ENCODE measurements around the gene TPST2.

The TPST2 gene

DNA sequence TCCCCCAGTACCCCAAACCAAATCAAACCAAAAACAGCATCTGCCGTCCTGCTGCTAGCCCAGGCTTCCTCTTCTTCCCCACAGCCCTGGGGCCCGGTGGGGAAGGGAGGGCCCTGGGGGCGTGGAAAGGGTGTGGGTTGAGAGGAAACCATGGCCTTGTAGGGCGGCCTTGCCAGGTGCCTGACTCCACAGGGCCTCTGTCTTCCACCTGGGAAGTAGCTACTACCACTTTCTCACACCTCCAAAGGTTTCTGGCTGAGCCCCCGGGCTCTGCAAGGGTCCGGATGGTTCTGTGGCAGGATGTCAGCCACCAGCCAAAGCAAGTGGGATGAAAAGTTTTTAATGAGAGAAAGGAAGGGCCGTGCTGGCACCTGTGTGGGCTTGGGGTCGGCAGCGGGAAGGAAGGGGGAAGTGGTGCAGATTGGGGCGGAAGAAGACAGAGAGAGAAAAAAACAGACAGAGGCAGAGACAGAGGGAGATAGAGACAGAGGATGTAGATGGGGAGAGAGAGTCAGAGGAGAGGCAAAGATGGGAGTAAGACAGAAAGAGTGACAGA, 10.5 kb downstream of the TPST2 start:
- no peak for DNase-seq

DNA sequence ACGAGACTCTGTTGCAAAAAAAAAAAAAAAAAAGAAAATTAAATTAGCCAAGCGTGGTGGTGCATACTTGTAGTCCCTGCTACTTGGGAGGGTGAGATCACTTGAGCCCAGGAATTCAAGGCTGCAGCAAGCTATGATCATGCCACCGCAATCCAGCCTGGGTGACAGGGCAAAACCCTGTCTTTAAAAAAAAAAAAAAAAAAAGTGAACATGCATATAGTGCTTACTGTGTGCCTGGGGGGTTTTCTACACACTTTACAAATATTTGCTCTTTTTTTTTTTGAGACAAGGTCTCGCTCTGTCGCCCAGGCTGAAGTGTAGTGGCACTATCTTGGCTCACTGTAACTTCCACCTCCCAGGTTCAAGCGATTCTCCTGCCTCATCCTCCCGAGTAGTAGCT, 12.9 kb downstream of the TPST2 start:
- DNase-seq: no peak

DNA sequence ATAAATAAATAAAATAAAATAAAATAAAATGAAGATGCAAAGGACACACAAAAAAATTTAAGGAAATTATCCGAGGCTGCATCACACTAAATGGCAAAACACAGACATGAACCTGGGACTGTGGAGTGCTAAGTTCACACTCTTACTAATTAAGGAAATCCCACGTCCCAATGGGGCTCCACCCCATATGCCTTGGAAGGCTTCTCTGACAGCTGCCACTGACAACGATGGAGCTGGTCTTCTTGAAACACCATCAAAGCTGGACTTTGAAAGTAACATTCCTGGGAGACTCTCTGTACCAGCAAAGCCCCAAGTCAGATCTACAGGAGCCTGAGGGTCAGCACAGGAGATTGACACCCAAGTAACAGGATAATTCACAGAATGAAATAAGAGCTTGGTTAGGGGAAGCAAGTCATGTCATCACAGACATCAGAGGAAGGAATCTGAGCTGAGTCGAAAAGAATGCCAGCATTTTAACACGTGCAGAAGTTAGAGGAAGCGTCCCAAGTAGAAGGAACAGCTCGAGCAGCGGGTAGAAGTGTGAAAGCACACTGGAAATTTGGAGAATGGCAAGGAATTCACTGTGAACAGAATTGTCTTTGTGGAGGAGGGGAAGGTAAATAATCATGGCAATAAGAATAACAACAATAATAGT, 13.8 kb downstream of the TPST2 start:
- no peak for DNase-seq

DNA sequence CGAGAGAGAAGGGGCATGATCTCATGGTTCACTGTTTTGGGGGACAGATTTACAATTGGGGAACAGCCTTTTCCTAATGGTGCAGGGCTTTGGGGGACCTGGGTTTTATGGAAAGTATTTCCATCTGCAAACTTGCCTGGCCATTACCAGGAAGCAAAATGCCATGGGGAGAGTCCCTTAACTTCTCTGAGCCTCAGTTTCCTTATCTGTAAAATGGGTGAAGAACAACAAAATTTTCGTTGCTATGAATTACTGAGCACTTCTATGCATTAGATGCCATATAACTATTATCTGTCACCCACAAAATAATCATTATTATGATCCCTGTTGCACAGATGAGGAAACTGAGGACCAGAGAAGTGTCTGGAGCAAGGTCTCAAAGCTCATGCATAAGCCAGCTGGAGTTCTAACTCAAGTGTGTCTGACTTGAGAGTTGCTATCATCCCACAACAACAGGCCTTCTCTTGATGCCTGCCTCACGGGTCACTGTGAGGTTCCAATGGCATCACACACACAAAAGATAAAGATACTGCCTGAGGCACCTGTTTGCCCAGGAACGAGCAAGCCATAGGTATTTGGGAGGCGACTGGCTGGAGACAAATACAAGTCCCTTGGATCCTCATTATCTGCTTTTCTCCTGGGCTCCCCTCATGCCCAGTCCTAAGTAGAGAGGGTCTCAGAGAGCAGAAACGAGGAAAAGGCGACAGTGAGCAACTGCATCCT, 15.8 kb downstream of the TPST2 start:
- DNase-seq: no peak

DNA sequence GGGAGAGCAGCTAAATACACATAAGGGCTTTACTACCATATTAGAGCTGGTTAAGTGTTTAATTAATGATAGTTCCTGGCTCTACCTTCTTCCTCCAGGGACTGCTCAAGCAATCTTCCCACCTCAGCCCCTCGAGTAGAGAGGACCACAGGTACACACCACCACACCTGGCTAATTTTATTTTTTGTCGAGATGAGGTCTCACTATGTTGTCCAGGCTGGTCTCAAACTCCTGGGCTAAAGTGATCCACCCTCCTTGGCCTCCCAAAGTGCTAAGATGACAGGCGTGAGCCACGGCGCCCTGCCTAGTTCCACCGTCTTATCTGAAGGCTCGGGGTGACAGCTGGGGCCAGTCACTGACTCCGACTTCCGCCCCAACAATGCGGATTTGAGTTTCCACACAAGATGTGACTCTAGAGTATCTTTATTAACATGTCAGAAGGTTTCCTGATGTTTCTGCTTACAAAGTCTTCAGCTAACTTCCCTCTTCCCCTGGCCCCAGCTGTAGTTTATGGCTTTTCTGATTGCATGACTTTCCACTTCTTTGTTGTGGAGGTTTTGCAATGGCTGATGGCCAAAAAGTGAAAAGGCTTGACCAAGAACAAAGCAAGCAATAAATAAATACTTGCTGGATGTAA, 16.8 kb downstream of the TPST2 start:
- DNase-seq: no peak

DNA sequence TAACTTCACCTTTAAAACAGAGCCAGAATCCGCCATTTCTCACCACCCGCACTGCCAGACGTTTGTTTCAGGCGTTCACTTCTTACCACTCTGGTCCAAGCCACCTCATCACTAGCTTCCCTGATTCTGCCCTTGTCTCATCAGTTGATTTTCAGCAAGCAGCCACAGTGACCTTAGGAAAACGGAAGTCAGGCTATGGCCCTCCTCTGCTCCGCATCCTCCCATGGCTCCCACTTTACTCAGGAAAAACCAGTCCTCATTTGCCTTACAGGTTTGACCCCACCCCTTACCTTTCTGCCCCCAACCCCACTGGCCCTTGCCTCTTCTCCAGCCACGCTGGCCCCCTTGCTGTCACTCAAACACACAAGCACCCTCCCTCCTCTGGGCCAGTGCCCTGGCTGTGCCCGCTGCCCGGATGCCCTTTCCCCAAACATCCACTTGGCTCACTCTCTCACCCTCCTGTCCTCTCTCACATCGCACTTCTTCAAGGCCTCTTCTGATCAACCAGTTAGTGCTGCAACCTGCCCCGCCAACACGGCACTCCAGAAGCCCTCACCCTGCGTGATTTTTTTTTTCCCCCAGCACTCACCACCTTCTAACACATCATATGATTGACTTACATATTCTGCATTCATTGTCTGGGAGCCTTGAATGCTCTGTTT, 18.9 kb downstream of the TPST2 start:
- no peak for DNase-seq

DNA sequence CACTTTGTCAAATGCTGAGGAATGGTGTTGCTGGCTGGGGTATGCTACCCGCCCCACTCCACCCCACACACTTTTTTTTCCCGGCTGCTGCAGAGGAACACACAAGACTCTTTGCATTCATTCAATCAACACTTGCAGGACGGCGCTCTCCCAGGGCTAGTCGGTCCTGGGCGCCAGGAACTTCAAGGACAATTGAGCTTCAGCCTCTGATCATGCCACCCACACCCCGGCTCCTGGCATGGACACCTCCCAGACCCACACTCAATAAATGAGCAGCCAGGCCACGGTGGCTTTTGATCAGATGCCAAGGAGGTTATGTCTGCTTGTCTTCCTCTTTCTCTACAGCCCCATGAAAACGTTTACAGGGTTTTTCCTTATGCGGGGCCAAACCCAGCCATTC, 19.8 kb downstream of the TPST2 start:
- DNase-seq: no peak

DNA sequence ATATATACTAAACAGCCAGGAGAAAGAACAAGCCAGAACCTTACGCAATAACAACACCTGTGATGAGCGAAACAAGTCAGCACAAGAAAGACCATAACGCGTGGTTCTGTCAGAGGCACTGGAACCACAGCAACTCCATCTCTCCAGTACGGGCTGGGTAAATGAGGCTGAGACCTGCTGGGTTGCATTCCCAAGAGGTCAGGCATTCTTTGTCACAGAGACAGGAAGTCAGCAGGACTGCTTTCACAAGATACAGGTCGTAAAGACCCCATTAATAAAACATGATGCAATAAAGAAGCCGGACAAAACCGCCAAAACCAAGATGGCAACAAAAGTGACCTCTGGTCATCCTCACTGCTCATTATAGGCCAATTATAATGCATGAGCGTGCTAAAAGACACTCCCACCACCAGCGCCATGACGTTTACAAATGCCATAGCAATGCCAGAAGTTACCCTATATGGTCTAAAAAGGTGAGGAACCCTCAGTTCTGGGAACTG, 21.7 kb downstream of the TPST2 start:
- no peak for DNase-seq

DNA sequence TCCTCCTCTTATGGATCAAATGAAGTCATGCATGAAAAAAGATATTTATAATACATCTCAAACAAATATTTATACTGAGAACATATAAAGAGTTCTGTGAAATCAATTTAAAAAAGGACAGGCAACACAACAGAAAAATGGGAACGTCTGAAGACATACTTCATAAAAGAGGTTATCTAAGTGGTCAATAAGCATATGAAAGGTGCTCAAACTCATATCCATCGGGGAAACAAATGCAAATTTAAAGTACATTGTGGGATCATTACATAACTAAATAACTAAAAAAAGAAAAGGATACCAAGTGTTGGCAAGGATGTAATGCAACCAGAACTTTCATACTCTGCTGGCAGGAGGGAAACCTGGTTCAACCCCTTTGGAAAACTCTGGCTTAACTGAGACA, 22.3 kb downstream of the TPST2 start:
- no peak for DNase-seq

DNA sequence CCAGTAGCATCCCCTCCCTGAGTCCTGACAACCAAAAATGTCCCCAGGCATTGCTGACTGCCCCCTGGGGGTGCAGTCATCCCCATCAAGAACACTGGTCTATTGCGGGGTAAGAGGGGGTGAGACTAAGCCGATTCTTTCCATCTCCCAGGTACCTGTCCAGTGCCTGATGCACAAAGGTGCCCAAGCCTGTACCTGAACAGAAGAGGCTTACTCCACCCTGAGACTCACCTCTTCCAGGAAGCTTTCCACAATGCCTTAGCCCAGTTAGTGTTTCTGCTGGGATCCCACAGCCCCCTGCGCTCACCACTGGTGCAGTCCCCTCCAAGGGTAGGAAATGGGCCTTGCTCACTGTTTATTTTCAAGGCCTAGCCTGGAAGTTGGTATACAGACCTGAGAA, 22.9 kb downstream of the TPST2 start:
- no peak for DNase-seq

DNA sequence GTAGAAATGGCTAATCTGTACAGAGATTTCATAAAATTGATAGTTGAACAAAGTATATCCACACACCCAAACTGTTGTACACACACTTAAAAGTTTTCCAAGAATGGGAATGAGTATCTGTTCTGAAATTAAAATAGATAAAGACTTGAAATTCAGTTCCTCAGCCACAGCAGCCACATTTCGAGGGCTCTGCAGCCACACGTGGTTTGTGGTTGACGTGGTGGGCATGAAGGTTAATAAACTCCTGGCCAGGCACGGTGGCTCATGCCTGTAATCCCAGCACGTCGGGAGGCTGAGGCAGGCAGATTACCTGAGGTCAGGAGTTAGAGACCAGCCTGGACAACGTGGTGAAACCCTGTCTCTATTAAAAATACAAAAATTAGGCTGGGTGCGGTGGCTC, 24.0 kb downstream of the TPST2 start:
- DNase-seq: no peak

DNA sequence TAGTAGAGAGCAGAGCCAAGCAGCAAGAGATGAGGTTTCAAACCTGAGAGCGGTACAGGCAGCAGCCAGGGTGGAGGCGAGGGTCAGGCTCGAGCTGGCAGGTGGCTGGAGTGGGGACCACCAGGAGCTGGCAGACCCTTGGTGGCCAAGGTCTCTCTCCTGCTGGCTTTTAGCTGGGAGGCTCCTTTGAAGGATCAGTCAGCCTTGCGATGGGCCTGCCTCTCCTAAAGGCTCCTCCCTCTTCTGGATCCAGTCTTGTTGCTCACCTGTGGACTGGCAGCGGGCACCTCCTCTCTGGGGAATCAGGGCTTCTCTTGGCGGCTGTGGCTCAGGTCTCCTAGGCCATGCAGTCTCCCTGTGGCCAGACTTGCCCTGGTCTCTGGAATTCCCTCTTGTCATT, 24.8 kb downstream of the TPST2 start:
- no peak for DNase-seq

DNA sequence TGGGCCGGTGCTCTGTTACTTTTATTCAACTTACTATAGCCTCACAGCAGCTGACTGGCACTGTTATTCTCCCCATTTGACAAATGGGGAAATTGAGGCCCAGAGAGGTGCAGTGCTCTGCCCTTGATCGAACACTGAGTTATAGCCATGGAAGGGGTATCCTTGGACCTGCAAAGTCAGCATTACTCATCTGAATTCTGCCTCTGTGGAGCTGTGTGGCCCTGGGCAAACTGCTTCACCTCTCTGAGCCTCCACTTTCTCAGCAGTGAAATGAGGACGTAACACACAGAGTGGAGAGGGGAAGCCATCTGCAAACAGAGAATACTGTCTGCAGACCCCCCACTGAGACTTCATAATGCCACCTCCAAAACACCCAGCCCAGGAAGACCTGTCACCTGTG, 25.3 kb downstream of the TPST2 start:
- DNase-seq: no peak

DNA sequence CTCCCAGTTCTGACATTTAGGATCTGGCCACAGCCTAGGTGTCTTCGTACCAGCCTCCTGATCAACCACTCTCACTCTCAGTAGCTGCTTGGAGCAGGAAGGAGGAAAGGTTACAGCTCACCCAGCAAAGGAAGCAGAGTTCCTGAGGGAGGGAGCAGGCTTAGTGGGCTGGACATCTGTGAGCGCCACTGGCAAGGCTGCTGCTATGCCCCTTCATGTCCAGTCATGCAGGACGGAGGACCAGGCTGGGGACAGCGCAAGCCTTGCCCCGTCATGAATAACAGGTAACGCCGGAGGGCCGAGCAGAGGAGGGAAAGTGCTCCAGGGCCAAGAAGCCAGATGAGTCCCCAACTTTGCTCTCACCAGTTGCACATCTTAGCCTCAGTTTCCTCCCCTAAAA, 25.8 kb downstream of the TPST2 start:
- DNase-seq: no peak

DNA sequence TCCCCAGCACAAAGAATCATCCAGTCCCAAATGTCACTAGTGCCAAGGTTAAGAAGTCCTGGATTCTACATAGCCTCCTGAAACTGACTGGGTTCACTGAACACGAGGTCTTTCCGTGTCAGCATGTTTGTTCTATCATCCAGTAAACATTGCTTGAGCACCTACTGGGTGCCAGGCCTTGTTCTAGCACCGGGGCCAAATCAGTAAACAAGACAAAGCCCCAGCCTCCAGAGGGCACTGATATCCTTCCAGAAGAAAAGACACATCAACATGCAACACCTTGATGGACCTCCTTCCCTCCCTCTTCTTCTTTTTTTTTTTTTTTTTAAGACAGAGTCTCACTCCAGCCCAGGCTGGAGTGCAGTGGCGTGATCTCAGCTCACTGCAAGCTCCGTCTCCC, 26.9 kb downstream of the TPST2 start:
- no peak for DNase-seq

DNA sequence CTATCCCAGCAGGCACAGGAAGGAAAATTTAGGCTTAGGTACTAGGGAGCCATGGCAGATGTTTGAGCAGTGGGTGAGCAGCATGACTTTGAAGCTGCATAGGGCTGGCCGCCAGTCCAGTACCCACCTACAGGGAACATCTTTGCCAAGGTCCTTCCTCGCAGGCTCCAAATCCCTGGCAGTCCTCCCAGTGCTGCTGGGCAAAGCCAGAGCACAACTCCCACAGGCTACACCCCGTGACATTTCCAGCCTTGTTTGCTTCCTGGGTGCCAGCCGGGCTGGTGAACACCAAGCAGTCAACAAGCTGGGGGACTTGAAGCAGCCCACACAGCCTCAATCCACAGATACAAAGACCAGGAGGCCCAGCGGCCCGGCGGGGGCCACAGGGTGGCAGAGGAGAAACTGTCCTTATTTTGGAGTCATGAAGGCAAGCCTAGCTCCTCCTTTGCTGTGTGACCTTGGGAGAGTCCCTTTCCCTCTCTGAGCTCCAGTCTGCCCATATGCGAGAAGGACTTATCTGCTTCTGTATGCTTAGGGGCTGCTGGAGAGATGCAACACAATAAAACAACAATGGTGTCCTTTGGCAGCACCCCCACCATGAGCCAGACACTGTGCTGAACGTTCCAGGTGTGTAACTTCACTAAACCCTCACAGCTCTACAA, 28.0 kb downstream of the TPST2 start:
- peak; percentile 22 for DNase-seq

DNA sequence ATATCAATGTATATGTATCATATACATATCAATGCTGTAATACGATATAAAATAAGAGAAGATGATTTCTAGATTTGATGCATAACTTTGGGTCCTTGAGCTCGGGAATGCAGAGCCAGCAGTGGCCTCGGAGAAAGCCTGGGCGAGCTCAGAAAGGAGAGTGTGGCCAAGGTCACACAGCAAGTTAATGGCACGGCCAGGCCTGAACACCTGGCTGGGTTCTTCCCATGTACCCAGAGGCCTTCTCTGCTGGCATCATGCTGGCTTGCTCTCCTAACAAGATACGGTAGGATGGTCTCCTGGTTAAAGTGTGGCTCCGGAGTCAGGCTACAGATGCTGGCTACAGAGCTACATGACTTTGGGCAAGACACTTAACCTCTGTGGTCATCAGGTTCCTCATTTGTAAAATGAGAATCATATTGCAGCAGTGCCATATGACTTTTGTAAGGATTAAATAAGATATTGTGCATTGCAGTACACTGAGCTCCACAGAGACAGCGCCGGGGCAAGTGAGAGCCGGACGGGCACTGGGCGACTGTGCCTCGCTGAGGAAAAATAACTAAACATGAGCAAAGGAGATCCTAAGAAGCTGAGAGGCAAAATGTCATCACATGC, 29.9 kb downstream of the TPST2 start:
- no peak for DNase-seq

DNA sequence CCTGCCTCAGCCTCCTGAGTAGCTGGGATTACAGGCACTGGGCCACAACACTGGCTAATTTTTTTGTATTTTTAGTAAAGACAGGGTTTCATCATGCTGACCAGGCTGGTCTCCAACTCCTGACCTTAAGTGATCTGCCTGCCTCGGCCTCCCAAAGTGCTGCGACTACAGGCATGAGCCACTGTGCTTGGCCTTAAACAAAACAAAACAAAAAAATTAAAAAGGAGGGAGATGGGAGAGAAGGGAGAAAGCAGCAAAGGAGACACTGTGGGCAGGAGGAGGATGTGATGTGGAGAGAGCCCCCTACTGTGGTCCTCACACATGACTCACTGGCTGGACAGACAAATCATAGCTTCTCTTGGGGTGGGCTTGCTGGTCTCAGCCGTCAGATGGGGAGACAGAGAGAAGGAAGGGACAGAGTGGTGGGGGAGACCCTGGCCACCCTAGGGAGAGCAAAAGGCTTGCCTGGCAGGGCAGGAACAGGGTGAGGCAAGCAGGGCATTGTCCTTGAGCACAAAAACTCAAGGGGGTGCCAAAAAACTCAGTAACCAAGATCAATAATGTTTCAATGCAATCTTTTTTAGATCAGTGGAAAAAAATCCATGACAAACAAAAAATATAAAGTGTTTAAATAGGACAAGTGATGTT, 31.6 kb downstream of the TPST2 start:
- DNase-seq: no peak

DNA sequence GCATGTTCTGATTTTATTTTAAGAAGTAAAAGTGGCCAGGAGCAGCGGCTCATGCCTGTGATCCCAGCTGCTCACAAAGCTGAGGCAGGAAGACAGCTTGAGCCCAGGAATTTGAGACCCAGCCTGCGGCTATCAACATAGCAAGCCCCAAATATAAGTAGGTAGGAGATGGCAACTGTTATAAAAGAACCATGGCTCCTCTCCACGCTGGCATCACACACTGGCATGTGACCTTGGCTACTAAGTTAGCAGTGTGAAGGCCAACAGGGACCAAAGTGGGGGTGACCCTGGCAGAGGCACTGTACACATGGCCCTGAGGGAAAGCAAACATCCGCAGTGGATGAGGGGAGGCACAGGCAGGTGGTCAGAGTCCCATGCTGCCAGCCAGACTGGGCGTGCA, 33.0 kb downstream of the TPST2 start:
- no peak for DNase-seq

DNA sequence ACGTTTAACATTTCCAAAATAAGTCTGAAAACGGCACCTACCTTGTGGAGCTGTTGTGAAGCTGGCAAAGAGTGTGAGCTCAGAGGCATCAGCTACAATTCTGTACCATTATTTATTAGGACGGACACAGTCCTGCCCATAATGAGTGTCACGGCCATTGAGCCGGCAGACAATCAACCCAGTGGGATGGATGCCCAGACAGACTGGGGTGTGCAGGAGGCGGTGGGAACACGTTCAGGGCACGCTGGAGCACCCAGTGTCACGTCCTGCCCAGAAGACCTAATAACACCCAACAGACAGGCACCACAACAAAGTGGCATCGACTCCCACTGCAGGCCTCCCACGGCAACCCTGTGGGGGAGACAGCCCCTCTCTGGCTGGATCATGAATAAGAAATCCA, 34.5 kb downstream of the TPST2 start:
- DNase-seq: no peak

DNA sequence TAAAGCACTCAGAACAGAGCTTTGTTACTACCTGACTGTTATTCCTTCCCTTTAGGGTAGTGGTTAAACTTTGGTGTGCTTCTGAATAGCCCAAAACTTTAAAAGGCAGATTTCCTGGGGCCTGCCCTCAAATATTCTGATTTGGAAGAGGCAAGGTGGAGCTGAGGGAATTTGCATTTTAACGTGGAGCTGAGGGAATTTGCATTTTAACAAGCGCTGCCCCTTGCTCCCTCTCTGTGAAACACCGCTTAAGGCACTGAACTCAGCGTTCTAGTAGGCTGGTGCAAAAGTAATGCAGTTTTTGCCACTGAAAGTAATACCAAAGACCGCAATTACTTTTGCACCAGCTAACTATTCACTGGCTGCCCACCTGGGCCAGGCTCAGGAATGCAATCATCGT, 35.0 kb downstream of the TPST2 start:
- DNase-seq: no peak

Measured in NCI-H446 treated with DMSO at 0.1 percent for 48 hours (cell line).